ENCODE measurements around the gene CDH6. TPM values are rescaled to one million over a fixed set of nuclear protein-coding genes. Genes with fewer than 3 reads are reported as not detected.
A peak's percentile ranks its signal among the peaks of the same experiment; 100 is the strongest.

Gene CDH6
- 4.5 TPM for polyA plus RNA-seq (ENCODE audit: insufficient read length)

DNA sequence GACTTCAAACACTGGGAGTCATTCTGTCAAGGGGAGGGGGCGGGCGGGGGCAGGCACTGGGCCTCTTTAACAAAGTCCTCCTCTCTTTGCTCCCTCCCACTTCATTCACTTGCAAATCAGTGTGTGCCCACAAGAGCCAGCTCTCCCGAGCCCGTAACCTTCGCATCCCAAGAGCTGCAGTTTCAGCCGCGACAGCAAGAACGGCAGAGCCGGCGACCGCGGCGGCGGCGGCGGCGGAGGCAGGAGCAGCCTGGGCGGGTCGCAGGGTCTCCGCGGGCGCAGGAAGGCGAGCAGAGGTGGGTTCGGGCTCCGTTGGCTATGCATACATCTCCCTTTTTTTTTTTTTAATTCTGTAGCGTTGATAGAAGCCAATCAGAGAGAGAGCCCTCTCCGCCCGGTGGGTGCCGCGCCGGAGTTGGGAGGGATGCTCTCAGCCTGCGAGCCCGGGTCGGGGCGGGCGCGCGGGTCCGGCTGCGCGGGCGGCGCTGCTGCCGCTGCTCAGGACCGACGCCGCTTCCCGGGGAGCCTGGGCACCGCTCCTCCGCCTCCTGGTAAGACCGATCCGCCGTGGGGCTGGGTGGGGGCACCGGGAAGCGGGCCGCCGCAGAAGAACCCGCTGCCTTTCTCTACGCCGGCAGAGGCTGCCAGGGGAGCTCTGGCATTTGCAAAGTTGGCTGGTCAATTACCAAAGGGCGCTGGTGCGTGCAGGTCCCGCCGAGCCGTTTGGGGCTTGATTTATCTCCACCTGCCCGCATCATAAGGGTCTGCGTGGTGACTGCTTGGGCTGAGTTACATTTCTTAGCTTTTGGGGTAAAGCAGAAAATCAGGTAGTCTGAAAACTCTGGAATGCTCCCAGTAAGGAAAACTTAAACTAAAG, at the start of gene CDH6:
Gene CDH6 (plus strand): TSS at position 96 of the 877 bp plus-strand sequence. CDS start 73,788 bp downstream, outside the sequence.
- DNase-seq: peak; percentile 17

DNA sequence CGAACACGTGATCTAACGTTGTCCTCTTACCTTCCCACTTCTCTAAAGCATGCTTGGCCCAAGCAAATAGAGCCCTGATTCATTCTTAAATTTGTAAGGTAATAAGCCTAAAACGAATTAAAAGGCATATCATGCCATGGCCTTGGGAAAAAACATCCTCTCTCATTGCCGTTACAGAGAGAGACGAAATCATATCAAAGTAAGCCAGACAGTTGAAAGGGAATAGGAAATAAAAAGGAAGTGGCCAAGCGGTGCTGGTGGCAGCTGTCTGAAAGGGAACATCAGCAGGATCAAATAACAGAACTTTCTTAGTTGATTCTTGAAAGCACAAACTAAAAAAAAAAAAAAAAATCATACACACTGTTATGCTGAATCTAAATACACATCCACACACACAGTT, 49.1 kb upstream of the CDH6 start:
- DNase-seq: no peak

DNA sequence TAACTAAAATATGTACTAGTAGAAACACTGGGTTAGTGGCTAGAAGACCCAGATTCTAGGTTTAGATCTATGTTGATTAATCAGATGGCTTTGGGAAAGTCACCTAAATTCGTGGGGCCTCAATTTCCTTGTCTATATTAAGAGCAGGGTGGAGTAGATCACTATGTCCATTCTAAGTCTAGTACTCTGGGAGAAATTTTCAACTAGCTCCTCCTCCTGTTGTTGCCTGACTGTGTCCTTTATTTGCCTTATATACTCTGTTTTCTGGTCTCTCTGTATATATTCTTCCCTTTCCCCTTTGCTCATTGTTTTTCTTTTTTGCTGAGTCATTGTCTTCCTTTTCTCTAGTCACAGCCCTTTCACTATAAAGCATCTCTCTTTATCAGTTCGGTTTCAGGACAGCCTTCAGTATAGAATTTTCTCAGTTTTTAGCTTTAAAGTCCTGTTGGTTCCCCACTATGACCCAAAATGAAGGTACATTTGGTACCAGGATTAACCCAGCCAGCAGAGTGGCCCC, 44.5 kb upstream of the CDH6 start:
- no peak for DNase-seq

DNA sequence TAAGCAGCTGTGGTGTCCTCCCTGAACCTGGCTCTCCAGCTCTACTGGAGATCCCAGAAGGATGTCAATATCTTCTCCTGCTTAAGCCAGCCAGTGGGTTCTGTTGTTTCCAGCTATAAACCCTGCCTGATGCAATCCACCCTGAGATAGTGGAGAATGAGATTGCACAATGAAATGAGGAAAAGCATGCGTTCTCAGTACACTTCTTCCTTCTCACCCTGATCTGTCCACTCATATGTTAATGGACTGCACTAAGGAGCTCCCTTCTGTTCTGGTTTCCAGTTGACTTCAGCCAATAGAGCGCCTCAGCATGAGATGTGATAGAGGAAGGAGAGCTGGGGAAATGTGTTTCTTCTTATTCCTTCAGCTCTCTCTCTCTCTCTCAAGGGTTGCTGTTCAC, 40.0 kb upstream of the CDH6 start:
- no peak for DNase-seq

DNA sequence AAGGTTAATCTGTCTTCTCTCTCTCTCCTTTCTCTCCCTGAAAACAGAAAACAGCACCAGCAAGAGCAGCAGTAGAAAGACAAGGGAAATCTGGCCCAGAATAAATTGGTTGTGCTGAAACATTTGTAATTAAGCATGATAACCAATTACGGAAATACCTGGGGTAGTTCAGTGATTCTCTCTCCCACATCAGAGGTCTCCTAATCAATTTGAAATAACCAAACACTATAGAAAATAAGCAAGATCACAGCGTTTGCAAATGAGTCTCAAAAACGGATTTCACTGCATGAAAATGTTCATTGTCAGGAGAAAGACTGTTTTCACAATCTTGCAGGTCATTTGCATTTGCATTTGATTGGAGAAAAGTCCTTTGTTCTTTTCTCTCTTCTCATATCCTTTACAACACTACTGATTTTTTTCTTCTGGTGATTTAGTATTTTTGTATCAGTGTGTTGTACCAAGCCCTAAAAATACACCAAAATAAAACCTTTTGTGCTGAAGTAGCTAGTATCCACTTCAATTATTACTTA, 36.8 kb upstream of the CDH6 start:
- no peak for DNase-seq

DNA sequence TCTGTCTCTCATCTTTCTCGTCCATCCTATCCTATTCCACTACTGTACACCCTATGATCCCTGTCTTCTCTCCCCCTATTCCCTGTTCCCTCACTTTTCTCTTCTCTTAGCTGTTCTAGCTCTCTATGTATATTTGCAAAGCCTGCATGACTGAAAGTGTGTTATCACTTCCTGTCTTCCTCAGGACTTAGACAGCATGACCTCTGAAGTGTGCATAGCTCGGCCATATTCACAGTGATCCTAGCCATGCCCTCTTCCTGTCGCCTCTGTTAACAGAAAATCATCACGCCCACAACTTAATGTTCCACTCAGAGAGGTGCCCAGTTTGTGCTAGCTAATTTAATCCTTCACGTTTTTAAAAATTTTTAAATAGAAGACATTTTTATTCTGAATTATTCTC, 35.8 kb upstream of the CDH6 start:
- no peak for DNase-seq

DNA sequence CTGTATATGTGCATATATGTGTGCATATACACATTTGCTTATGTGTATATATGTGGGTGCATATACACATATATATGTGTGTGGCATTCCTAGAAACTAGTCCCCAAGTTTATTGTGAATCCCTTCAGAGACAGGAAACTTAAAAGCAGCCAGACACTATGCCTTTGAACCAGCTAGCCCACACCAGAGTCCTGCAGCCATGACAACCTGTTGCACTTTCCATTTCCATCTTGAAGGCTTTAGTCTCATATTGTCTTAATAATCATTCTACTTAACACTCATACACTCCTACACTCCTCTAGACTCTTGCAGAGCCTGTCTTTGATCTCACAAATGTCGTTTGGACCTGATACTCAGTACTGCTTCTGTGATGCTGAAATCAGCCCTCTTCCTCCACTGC, 34.8 kb upstream of the CDH6 start:
- no peak for DNase-seq

DNA sequence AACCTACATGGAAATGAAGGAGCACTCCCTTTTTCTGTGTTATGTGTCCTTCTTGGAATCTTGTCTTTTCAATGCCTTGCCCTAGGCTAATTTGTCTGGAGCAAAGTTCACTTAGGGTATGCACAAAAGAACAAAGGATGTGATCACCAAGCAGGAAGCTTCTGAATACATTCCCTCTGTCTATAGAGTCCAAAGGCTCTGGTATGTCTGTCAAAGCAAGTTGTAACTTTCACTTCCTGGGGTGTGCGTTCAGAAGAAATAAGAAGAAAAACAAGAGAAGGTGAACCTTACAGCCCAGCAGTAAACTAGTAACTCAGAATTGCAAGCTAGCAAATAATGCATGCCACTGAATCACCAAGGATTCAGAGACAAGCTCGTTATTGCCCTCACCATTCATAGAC, 31.7 kb upstream of the CDH6 start:
- no peak for DNase-seq

DNA sequence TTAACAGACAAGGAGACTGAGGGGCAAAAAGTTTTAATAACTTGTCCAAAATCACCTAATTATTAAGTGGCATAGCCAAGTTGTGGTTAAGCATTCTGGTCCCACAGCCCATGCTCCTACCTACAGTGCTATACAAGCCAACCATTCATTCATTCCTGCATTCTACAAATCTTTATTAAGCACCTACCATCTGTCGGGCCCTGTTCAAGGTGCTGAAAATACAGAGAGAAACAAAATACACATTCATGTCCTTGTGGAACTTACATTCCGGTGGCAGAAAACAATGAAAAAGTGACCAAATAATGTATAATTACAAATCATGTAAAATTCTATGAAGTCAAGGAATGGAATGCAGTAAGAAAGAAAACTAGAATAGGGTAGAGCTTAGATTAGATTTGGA, 27.8 kb upstream of the CDH6 start:
- no peak for DNase-seq

DNA sequence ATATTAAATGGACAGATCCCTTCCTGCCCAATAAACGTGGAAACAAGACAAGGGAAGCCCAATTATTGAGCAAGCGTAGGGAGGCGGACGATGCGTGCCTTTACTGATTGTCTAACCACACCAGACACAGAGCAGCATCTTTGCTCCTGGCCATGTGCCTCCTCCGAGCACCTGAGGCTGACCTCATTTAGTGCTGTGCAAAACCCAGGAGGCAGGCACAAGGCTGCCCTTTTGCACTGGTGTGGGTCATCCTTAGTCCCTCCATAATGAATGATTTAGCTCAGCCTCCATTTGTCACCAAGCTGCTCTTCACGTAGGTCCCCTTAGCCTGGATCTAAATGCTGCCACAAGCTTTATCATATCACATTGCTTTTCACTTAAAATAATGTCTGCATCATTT, 24.1 kb upstream of the CDH6 start:
- DNase-seq: no peak

DNA sequence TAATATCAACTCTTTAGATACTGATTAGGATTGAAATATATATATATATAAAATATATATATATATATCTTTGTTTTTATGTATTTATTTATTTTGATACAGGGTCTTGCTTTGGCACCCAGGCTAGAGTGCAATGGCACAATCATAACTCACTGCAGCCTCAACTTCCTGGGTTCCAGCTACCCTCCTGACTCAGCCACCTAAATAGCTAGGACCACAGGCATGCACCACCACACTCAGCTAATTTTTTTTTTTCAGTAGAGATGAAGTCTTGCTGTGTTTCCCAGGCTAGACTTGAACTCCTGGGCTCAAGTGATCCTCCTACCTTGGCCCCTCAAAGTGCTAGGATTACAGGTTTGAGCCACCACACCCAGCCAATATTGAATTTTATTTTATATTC, 20.6 kb upstream of the CDH6 start:
- no peak for DNase-seq

DNA sequence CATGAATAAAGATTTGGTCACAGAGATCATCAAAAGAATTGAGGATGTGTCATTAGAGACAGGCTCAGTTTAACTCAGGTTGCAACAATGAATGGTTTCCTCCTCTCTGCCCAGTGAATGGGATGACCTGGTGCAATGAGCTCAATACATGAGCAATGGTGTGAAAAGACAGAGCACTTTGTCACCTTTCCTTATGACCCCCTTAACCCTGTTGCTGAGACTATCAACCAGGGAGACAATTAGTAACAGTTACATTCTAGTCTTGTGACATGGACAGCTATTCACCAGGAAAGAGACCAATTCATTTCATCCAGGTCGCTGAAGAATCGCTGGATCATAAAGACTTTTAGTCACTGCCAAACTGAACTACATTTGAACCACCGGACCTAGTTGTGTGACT, 19.9 kb upstream of the CDH6 start:
- DNase-seq: no peak

DNA sequence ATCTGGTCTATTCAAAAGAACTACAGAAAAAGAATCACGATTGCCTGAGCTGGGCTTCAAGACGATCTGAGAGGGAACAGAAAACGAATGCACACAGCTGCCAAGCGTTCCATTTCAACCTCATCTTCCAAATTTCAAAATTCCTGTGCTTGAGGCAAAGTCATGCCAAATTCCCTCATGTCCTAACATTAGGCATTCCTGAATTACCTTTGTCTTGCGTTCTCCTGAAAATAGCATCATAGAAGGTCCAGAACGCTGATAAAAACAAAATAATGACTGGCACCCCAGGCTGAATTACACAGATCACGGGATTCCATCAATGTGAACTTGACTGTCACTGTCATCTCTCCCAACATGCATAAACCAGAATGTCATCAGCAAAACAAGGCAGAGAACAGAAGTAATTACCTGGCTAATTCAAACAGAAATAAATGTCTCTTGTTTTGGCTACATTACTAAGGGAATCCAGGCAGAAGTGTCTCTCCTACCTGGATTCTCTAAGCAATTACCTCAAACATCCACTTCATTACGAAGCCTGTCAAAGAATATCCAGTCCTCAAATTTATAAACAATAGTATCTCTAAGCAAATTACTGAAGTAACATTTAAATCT, 12.0 kb upstream of the CDH6 start:
- no peak for DNase-seq

DNA sequence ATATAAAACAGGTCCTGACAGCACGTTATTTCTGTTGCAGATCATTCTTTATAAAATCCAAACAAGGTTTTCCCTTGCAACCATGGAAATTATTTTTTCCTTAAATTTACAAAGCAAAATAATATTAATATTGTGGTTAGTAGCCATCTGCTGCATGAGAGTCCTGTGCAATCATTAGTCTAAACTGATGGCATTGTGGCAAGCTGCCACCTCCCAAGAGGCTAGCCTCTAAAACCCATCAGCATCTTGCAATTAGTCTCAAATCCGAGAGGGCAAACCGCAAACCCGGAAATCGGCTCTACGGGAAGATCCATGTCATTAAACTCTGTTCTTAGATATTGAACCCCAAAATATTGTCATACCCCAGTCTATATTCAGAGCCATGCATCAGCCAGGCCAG, 11.3 kb upstream of the CDH6 start:
- DNase-seq: no peak

DNA sequence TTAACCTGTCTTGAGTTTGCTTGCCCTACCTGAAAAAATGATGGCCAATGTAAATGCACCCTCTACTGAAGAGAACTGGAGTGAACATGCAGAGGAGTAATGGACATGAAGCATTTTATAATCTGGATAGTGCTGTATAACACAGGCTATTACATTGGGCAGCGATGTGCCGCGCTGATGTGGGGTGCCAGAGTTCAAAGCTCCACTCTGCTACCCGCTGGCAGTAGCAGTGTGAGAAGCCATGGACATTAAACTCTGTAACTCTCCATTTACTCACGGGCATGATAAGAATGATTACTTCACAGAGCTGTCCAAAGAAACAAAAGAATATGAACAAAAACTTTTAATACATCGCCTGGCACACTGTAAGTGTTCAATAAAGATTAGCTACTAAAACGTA, 7.5 kb upstream of the CDH6 start:
- DNase-seq: no peak

DNA sequence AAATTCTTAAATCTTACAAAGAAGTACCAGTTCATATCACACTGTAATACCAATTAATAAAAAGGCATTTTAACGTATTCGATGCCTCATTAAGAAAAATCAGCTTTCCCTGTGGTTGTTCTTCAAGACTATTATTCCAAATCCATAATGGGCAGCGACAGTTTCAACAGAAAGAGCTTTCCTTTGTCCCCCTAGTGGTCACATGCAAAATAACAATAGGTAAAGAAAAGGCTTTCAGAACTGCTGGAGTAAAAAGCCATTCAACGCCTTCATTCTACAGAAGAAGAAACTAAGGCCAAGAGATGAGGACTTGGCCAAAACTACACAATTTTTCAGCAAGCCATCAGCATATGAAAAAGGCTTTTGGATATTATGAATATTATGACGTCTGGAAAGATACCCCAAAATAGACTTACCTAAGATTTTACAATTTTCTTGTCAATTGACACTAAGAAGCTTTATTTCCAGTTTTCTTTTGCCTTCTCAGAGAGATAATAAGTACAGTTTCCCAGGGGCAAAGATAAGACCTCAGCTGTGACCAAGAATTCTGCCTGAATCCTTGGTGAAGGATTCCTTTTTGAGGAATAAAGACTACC, 6.7 kb upstream of the CDH6 start:
- peak; percentile 10 for DNase-seq

DNA sequence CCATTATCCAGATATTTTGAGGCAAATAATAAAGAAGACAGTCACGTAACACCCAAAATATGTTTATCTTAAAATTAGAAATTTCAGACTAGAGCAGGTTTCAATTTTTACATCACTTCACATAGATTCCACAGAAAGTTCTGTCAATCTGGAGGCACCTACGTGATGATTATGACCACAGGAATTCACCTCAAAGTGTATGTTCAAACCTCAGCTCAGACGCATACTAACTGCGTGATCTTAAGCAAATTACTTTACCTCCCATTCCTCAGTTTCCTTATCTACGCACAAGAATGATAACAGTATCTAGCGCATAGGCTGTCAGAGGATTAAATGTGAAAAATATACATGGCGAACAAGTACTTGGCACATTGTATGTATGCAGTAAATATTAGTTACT, 5.9 kb upstream of the CDH6 start:
- DNase-seq: no peak

DNA sequence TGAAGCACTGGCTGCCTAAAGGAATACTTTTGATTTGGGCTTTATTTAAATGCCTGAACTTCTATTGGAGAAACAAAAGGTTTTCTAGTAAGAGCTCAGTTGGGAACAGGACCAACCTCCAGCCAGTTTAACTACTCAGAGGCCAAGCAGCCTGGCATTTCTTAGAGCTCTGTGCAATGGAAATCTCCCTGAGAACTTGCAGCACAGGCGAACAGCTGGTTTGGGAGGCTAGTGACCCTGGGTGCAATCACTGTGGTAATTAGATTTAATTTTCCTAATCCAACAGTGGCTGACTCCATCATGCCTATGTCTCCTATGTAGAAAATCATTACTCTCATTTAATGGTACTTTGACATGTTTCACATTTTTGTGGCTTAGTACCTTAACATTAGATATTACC, 1.0 kb upstream of the CDH6 start:
- no peak for DNase-seq

DNA sequence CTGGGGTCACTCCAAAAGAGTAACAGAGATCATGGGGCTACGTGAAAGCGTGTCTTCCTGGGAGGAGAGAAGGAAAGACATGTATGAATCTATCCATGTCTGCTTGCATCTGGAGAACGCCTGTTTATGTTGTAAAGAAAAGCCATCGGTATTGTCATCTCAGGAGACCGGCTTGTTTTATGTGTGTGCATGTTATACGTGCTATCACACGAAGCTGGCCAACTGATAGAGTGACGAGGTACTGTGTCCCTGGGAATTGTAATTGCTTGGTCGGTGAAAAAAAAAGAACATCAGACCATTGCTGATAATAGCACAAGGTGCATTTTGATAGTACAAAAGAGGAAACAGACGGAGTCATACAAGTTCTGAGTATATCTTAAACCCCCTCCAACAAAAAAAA, 370 bp upstream of the CDH6 start:
- no peak for DNase-seq

DNA sequence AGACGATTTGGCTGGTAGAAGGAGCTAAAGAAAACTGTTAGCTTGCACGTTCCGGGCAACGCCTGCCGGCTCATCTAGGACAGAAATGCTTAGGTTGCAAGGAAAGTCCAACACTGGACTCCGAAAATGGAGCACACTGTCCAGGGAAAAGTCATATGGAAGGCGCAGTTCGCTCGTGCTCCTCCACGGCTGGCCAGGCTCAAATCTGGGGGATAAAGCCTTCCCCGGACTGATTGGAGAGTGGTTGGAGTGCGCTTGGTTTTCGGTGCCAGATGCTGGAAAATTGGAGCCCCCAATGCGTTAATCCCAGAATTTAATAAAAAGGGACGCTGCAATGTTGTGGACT, 955 bp downstream of the CDH6 start:
- DNase-seq: no peak

DNA sequence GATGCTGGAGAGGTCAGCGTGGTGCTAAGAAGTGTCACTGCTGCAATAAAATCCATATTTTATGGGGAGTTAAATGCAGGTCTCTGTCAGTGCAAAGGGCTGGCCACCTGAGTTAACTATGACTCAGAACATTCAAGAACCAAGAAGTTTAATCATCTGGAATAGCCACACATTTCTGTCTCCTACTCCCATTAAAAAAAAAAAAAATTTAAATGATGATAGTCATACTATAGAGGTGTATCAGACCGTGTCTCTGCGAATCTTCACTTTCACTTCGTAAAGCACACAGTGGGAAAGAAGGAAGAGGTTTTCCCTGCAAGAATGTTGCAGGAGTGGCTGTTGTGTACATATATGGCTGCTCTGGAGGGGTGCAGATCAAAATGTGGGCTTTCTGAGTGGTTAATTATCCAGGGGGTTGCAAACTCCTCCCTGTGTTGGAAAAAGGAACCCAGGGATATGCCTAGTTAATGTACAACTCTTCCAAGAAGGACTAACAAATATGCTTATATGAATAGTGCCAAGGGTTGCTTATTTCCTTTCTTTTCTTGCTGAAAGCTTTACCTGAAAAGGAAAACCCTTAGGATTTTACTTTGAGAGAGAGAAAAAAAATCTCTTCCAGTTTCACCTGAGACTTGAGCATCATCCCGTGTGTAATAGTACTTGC, 1.5 kb downstream of the CDH6 start:
- DNase-seq: no peak

DNA sequence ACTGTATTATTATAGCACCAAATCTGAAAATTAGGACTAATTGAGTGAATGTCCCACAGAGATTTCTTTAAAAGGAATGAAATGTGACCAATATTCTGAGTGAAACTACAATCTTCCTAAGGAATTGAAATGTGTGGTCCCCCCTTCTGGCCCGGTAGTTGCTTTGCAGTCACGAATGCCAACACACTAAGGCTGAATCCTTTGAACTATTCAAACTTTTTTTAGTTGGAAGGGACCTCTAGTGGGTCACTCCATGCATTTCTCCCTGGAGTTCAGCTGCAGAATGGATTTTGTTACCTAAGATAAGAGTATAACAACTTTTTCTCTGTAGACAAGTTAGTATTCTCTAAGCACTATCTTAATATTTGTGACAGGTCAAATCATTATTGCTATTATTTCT, 2.8 kb downstream of the CDH6 start:
- no peak for DNase-seq

DNA sequence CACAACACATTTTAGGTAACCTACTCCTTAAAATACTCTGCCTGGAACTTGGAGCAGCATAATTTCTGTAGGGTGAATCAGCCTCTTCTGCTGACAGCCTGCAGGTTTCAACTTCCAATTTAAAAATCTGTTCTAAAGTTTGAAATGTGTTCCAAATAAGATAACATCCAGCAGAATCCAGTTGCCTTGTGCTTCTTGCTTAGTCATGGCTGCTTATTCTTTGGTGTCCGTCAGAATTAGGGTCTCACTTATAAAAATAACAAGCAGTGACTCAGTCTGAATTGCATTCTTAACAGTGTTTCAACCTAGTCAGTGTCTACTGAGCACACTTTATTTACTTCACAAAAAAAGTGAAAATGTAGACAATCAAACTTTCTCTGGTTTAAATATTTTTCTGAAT, 3.7 kb downstream of the CDH6 start:
- no peak for DNase-seq
